Medulla oblongata (tissue), 1 donor: Measurements from ENCODE around the gene DCAF12.
"Not testable (repeated sequence)": the region's sequence is repeated elsewhere in the genome, so short reads cannot be mapped to it uniquely, and the experiment has no call there.

Experiments used
- DNase-seq: peaks from one replicate; pipeline ENCODE4 v3.0.0-alpha.2; 2015; ENCODE audit errors: extremely low spot score

The DCAF12 gene

GRCh38 chr9:34126207-34127034, at the start of gene DCAF12:
Gene DCAF12, minus strand, starts transcription at chr9:34126698. Its CDS starts 267 bp downstream, at chr9:34126431.
- DNase-seq = peak; percentile 96

DNA sequence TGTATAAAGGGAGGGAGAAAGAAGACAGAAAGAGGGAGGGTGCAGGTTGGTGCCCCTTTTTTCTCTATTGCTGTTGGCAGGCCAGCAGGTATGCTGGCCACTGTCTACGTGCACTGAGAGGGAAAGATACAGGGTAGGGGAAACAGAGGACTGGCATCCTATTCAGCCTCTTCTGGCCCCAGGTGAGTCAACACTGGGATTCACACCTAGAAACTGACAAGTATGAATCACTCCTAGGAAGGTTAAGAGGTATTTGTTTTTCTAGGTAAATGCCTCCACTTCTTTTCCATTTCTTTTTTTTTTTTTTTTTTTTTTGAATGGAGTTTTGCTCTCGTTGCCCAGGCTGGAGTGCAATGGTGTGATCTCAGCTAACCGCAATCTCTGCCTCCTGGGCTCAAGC, 49.6 kb upstream of the DCAF12 start:
- DNase-seq = no peak

- DNase-seq = peak; percentile 59
These were observed 45.4 kb upstream of the DCAF12 start for GRCh38 chr9:34171753-34172535.

- no peak for DNase-seq
These were observed 43.9 kb upstream of the DCAF12 start for GRCh38 chr9:34170237-34170991.

DNA sequence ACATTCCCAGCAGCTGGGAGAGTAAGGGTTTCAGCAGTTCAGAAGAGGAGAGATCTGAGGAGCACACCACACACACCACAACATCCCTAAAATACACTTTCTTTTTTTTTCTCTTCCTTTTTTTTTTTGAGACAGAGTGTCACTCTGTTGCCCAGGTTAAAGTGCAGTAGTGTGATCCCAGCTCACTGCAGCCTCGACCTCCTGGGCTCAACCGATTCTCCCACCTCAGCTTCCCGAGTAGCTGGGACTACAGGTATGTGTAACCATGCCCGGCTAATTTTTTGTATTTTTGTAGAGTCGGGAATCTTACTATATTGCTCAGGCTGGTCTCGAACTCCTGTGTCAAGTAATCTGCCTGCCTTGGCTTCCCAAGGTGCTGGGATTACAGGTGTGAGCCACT, 42.6 kb upstream of the DCAF12 start:
- no peak for DNase-seq

DNA sequence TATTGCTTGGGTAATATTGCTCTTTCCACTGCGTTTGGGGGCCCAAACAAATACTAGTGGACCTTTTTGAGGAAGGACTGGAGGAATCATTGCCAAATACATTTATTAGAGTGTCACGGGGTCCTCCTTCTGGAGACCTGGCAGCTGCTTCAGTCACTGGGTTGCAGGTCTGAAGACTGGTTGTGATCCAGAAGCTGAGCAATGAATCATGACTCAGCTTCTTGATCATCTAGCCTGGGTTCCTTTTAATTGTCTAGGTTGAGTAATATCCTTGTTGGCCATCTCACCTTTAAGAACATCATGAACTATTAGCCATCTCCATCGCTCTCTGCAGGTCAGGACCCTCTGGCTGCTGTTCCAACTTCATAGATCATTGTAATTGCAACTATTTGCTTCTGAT, 36.9 kb upstream of the DCAF12 start:
- no peak for DNase-seq

- no peak for DNase-seq
These were observed 31.9 kb upstream of the DCAF12 start for GRCh38 chr9:34158362-34158869.

DNA sequence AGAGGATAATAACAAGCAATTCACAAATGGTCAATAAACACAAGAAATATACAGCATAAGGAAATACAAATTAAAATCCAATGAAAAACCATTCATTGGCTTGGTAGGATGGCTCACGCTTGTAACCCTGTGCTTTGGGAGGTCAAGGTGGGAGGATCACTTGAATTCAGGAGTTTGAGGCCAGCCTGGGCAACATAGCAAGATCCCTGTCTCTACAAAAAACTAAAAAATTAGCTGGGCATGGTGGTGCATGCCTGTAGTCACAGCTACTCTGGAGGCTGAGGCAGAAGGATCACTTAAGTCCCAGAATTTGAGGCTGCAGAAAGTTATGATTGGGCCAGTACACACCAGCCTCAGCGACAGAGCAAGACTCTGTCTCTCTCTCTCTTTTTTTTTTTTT, 31.4 kb upstream of the DCAF12 start:
- DNase-seq = no peak

DNA sequence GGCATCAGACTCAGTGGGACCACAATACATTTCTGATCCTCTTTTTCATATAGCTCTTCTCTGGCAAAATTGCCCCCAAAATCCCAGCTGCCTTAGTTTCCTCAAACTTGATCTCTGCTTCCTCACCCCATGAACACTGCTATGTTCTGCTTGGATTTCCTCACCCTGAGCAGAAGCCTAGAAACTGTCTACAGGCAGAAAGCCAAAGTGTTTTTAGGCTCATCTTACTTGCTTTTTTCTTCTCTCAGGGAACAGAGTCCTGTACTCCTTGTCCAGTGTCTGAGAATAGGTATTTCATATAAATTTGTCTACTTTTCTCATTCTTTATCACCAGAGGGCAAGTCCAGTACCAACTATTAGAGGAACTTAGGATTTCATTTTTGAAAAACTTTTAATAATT, 30.8 kb upstream of the DCAF12 start:
- DNase-seq = no peak

GRCh38 chr9:34154057-34154456, 27.6 kb upstream of the DCAF12 start:
- DNase-seq = no peak

DNA sequence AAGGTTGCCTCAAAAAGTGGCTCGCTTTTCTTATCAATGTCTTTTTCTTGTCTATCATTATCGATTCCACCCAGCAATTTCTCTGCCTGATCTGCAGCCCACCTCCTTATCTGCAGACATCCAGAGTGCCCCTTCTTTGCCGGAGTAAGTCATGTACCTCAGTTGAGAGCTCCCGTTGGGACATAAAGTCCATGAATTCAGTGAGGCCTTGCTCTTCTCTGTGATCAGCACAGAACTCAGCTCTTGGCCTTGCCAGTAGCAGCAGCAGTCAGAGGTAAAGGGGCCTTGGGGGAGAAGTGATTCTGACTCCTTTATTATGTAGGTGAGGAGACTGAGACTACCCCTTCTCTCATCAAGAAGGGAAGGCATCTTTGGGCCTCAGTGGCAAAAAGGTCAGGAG, 24.9 kb upstream of the DCAF12 start:
- DNase-seq = no peak

- DNase-seq = no peak
These were observed 18.7 kb upstream of the DCAF12 start for GRCh38 chr9:34145165-34145564.

- no peak for DNase-seq
These were observed 16.6 kb upstream of the DCAF12 start for GRCh38 chr9:34143116-34143515.

- no peak for DNase-seq
These were observed 14.4 kb upstream of the DCAF12 start for GRCh38 chr9:34140853-34141252.

DNA sequence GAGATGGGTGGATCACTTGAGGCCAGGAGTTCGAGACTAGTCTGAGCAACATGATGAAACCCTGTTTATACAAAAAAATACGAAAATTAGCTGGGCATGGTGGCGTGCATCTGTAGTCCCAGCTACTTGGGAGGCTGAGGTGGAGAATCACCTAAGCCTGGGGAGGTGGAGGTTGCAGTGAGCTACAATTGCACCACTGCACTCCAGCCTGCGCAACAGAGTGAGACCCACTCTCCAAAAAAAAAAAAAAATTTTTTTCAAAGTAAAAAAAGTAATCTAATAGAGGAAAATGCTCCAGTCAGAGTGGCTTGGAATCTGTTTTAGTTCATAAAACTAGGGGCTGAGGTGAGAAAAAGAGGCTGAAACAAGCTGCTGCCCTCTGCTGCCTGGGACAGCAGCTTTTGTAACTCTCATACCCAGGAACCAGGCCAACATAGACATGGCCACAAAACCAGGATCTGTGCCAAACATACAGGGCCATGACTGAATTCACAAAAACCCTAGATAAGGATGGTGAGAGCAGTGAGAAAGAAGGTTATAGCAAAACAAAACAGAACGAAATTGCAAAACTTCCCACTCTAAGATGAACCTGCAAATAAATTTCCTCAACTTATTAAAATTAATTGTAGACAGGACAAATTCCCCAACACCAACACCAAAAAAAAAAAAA, 13.1 kb upstream of the DCAF12 start:
- peak; percentile 74 for DNase-seq

DNA sequence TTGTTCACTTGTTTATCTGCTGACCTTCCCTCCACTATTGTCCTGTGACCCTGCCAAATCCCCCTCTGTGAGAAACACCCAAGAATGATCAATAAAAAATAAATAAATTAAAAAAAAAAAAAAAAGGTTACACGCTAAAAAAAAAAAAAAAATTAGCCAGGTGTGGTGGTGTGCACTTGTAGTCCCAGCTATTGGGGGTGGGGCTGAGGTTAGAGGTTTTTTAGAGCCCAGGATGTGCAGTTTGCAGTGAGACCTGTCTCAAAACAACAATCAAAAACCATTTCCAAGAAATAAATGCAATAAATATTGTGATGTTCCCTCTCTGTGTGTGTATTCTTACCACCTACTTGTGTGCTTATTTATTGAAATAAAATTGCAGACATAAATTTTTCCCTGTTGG, 12.1 kb upstream of the DCAF12 start:
- DNase-seq = not testable (repeated sequence)

DNA sequence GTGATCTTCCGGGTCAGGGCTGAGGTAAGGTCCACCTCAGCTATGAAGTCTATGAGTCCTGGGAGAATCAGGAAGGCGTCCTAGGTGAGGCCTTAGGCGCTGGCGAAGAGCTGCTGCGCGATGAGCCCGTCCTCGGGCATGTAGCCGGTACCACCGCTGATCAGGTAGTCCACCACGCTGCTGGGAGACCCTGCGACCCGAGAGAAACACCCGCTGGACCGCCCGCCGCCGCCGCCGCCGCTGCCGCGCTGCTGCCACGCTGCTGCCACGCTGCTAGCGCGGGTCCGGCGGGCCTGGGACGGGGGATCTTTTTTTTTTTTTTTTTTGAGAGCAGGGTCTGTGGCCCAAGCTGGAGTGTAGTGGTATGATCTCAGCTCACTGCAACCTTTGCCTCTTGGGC, 8.0 kb upstream of the DCAF12 start:
- no peak for DNase-seq

GRCh38 chr9:34133436-34133949, 7.0 kb upstream of the DCAF12 start:
- DNase-seq = no peak

DNA sequence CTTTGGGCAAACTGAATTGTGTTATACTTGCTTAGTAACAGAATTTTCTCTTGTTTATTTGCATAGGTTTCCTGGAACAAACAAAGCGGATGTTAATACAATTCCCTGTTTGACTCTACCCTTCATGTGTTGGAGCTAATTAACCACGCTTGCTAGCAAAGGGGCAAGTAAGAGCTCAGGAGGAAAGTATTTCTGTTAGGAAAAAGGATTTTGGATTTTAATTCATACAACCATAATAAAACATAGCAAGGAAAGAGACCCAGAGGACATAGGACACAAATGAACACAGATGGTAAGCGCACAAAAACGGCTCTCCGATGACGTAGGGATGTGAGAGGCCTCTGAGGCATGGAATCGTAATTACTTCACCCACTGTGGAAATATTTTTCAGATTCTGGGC, 5.1 kb upstream of the DCAF12 start:
- DNase-seq = no peak

GRCh38 chr9:34127035-34127948, 794 bp upstream of the DCAF12 start:
- DNase-seq = peak; percentile 16
